GM19467 (cell line): ENCODE measurements around the gene NT5DC1.

Experiments used
- ATAC-seq: cut with Tn5 transposase; IDR thresholded peaks from one replicate; pipeline ENCODE4 v1.9.1; 2021; ENCODE audit warnings: mild to moderate bottlenecking, moderate library complexity; ENCODE audit not compliant: unreplicated experiment

The NT5DC1 gene

GRCh38 chr6:116133453-116133852 is 32.8 kb downstream of the NT5DC1 start:
- no peak for ATAC-seq

DNA sequence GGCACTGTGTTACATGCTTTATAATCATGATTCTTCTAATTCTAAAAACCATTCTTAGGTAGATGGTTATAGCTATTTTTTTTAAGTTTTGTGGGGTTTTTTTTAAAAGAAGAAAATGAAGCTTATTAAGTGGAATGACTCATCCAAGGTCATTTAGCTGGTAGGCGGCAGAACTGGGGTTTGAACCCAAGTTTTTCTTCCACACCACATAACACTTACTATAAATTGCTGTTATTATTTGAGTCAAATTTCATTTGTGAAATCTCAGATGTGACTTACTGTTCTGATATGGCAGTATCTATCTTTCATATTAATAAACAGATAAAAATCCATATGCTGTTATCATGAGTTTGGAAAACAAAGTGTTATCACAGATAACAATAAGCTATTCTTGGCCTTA is 35.7 kb downstream of the NT5DC1 start:
- no peak for ATAC-seq

GRCh38 chr6:116136933-116137340 is 36.3 kb downstream of the NT5DC1 start:
- no peak for ATAC-seq

GRCh38 chr6:116139917-116140316 is 39.3 kb downstream of the NT5DC1 start:
- no peak for ATAC-seq

DNA sequence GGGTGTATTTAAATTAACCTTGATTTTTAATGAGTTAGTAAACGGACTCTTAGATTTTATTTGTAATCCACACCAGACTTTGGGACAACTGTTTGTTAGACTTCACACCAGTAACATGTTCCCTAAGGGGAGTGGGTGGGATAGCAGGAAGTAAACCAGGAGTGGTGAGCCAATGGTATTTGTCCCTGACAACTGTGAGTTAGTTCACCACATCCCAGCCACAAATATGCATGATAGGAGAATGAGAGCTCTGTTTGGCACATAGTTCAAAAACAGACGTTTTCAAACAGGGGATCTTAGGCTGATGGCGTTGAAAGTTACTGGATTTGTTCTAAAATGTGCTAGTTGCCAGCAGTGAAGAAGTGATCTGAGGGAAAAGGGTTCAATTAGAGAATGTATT is 44.0 kb downstream of the NT5DC1 start:
- ATAC-seq, result no peak

DNA sequence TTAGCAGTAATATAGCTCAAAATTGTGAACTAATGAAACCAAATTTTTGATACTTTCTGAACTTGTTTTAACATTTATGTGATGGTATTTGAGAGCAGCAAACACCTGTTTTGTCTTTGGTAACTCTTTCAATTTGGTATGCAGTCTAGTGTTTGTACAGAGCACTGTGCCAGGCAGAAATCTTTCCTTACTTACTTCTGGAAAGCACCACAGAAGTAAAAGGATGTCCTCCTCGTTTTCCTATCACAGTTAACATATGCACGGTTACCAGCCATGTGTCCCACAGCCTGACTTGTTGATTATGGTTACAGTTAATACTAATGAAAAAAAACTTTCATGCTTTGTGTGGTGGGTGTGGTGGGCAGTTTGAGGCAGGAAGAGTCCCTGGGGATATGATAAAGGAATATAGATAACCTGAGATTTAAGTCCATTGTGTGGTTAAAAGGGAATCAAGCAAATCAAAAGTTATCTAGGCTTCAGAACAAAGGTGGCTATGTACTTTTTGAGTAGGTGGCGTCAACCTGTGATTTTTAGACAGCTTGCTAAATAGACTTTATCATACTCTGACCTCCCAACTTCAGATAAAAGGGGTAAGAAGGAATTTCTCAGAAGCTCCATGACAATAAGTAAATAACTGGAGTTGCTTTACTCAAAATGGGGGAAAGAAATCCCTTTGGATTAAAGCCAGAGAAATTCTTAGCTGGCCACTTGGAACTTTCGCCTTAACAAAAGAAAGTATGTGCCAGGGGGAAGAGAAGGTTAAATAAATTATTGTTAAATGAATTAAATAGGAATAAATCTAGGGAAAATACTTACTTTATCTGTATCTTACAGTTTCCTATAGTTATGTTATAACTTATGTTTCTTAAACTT is 45.4 kb downstream of the NT5DC1 start:
- no peak for ATAC-seq

- ATAC-seq, result no peak
Observed at GRCh38 chr6:116152620-116153019, 52.0 kb downstream of the NT5DC1 start.

DNA sequence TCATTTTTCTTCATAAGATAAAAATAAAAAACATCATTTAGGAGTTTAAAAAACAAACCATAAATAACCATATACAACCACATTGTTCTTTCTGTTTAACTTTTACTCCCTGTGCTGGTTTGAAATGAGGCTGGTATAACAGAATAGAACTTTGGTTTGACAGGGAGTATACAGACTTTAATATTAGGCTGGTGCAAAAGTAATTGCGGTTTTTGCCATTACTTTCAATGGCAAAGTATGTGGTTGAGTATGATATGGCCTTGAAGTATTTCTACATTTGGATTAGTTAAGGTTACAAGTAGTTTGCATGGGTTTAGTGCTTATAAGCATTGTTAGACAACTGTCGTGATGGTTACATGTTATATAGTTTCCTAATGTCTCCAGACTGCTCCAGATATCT is 54.2 kb downstream of the NT5DC1 start:
- ATAC-seq, result no peak

- no peak for ATAC-seq
Observed at GRCh38 chr6:116156405-116157326, 56.0 kb downstream of the NT5DC1 start.

GRCh38 chr6:116157391-116157790 is 56.7 kb downstream of the NT5DC1 start:
- ATAC-seq, result no peak

DNA sequence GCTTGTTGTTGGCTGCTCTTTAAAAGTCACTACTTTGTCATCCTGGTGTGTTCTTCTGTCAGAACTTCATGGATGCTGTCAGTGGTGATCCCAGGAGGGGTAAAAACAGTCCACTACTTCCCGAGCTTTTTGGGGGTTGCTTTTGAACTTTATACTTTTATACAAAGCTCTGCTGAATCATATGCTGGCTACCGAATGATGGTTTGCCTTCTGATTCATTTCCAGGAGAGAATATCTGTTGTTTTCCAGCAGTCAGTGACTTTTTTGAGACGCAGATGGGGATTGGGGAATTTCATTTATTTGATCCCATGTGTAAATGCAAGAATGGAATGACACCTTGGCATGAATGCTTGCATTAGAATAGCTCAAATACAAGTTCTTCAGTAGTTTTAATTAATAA is 58.0 kb downstream of the NT5DC1 start:
- ATAC-seq, result no peak

DNA sequence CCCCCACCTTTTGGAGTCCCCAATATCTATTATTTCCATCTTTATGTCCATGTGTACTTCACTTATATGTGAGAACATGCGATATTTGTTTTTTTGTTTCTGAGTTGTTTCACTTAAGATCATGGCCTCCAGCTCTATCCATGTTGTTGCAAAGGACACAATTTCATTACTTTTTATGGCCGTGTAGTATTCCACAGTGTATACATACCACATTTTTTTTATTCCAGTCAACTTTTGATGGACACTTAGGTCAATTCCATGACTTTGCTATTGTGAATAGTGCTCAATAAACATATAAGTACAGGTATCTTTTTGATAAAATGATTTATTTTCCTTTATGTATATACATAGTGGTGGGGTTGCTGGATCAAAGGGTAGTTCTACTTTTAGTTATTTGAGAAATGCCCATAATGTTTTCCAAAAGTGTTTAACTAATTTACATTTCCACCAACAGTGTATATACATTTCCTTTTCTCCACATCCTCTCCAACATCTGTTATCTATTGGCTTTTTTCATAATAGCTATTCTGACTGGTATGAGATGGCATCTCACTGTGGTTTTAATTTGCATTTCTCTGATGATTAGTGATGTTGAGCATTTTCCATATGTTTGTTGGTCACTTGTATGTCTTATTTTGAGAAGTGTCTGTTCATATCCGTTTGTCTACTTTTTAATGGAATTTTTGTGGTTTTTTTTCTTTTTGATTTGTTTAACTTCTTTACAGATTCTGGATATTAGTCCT is 59.3 kb downstream of the NT5DC1 start:
- ATAC-seq, result no peak

DNA sequence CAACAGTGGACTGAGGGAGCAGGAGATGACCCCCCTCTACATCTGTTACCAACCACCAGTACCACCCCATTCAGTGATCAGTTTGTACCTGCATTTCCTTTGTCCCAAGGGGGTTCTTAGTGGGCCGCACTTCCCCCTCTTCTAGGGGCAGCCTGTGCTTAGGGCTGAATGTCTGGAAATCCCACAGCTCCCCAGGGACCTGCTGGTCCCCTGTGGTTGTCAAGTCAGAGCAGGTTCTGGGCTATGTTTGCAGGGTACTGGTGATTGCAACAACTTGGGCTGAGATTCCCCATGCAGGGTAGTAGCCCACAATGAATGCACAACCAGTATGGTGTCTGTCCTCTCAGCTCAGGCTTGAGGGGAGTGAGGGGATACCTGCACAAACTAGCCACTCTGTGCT is 64.9 kb downstream of the NT5DC1 start:
- ATAC-seq, result no peak

DNA sequence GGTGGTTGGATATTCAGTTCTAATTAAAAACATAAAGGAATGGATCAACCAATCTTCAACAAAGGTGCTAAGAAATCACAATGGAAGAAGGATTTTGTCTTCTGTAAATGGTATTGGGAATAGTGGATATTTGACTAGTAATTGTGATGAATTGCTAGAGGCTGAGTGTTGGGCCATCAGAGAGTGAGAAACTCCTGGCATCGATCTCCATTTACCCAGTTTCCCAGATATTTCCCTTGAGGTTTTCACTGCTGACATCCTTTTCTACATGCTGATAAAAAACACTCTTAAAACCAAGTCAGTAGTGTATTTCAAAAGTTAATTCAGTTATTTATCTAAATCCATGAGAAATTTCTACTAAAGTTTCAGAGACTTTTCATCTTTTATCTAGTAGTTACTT is 65.7 kb downstream of the NT5DC1 start:
- no peak for ATAC-seq

DNA sequence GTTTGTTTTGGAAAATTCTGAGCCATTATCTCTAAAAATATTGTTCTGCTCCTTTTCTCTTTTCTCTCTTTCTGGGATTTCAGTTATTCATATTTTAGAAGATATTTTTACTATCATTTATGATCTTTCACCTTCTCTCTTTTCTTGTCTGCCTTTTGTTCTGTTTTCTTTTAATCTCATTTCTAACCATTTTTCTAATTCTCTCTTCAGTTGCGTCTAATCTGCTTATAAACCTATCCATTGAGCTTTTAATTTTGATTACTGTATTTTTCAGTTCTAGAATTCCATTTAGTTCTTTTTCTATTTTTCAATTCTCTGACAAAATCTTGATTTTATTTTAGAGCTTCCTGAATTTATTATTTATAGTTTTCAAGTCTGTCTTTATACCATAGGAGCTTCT is 67.5 kb downstream of the NT5DC1 start:
- no peak for ATAC-seq

- no peak for ATAC-seq
Observed at GRCh38 chr6:116169880-116170279, 69.2 kb downstream of the NT5DC1 start.

DNA sequence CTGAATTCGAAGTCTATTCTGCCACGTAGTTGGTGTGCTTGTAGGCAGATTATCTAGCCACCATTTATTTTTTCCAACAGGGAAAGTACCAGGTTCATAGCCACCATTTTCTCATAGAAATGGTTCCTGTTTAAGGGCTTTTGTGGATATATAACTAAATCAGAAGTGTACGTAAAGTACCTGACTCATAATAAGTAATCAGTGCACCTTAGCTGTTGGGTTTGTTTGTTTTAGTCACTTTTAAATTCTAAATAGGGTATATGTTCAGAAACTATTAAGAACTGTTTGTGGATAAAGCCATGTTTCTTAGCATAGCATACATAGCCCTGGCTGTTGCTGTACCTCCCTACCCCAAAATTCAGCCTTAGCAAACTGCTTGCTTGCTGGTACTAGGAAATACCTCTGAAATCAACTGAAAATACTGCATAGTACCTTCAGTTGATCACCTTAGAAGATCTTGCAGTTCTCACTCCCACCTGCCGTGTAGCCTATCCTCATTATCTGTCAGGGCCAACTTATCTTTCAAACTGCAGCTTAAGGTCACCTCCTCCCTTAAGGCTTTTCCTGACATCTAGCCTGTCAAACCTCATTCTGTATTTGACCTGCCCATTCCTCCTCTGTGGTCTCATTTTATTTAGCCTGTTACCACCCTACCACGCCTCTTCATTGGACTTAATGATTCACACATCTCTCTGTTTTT is 69.9 kb downstream of the NT5DC1 start:
- ATAC-seq, result no peak

DNA sequence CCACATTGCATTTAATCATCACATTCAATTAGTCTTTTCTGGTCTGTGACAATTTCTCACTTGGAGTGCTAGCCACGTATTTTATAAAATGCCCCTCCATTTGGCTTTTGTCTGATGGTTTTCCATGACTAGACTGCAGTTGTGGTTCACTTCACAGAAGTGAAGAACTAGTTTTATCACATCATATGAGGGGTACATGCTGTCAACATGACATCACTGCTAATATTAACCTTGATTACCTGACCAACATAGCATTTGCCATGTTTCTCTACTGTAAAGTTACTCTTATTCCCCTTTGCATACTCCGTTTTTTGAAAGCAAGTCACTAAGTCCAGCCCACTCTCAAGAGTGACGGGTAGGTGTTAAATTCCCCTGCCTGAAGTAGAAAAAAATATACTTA is 73.3 kb downstream of the NT5DC1 start:
- ATAC-seq, result no peak

- ATAC-seq, result no peak
Observed at GRCh38 chr6:116175344-116175743, 74.7 kb downstream of the NT5DC1 start.

DNA sequence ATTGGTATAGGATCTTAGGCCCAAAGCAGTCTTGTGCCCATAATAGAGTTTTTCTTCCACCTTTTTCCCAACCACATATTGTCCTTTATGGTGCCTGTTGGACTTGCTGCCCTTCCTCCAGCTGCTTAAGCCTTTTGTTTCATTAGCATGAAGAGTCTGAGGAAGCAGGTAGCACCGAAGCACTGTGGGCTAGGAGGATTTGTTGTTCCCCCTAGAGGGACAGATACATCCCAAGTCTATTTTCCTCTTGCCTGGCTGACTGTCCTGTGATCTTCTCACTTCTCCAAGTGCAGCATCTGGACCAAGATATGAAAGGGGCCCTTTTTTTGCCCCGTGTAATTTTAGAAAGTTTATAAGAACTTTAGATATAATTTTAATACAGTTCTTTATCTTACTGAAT is 75.9 kb downstream of the NT5DC1 start:
- no peak for ATAC-seq

DNA sequence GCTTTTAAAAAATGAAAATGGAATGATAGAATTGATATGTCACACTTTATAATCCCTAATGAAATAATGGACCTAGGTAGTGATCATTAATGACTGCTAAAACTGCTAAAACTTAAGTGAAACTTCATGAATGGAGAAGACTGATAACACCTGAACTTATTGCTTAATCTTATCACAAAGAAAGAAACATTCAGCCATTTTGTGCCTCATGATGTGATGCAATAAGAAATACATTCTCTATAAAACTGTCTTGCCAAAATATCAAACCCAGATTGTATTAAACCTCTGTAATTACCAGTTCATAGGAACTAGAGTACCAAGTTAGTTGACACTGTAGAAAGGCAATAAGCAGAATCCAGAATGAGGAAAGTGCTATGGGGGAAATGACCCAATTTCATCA is 79.7 kb downstream of the NT5DC1 start:
- no peak for ATAC-seq
